ENCODE results near the gene TNFAIP3.
"Not testable (repeated sequence)": the region's sequence is repeated elsewhere in the genome, so short reads cannot be mapped to it uniquely, and the experiment has no call there.

Gene TNFAIP3

GRCh38 chr6:137894378-137894777 is 27.3 kb downstream of the TNFAIP3 start:
- H3K9me3 ChIP-seq (ENCODE audit: control extremely low read depth in 1 of 5, control insufficient read depth in 4 of 5, insufficient read depth in 2 of 5, low read depth in 1 of 5, low read length in 4 of 5); DNase-seq; POLR2A ChIA-PET; H3K36me3 ChIP-seq (ENCODE audit: control insufficient read depth in 4 of 4, insufficient read depth in 4 of 4, low read length in 3 of 4); H3K27me3 ChIP-seq (replicated peaks in 2 of 5; ENCODE audit: control insufficient read depth in 4 of 5, insufficient read depth in 5 of 5, low read length in 4 of 5); H3K27ac ChIP-seq (ENCODE audit: insufficient read depth in 1 of 2, low read depth in 1 of 2, low read length in 2 of 2, poor library complexity in 1 of 2, severe bottlenecking in 2 of 2); H3K4me3 ChIP-seq (ENCODE audit: control insufficient read depth in 1 of 7, extremely low read depth in 1 of 7, insufficient read depth in 4 of 7, low read depth in 2 of 7, low read length in 6 of 7); H3K4me1 ChIP-seq (ENCODE audit: control extremely low read depth in 1 of 4, control insufficient read depth in 4 of 4, insufficient read depth in 4 of 4, low read length in 3 of 4): not testable (repeated sequence)
- CTCF ChIA-PET = interaction anchor here (1.4 kb wide), 1 partner anchor 45 kb away, joined by 3 read pairs; no protein-coding TSS in a partner anchor
- WGBS (ENCODE audit: insufficient coverage) = 98% methylated on average over 4 of the region's 8 CpGs

GRCh38 chr6:137894779-137895385 is 27.8 kb downstream of the TNFAIP3 start:
- WGBS (ENCODE audit: insufficient coverage) = 96% methylated on average over 3 of the region's 4 CpGs

GRCh38 chr6:137896647-137897046 is 29.6 kb downstream of the TNFAIP3 start:
- Histone ChIP-seq H3K27me3 (replicated peaks in 2 of 5; ENCODE audit: control insufficient read depth in 4 of 5, insufficient read depth in 5 of 5, low read length in 4 of 5) (no peaks in the 10 kb centered on the region), H3K4me3 (ENCODE audit: control insufficient read depth in 1 of 7, extremely low read depth in 1 of 7, insufficient read depth in 4 of 7, low read depth in 2 of 7, low read length in 6 of 7) (no peak overlapping the region), H3K9me3 (ENCODE audit: control extremely low read depth in 1 of 5, control insufficient read depth in 4 of 5, insufficient read depth in 2 of 5, low read depth in 1 of 5, low read length in 4 of 5) (no peaks in the 10 kb centered on the region), H3K27ac (ENCODE audit: insufficient read depth in 1 of 2, low read depth in 1 of 2, low read length in 2 of 2, poor library complexity in 1 of 2, severe bottlenecking in 2 of 2) (no peak overlapping the region), H3K4me1 (ENCODE audit: control extremely low read depth in 1 of 4, control insufficient read depth in 4 of 4, insufficient read depth in 4 of 4, low read length in 3 of 4) (no peaks in the 10 kb centered on the region), H3K36me3 (ENCODE audit: control insufficient read depth in 4 of 4, insufficient read depth in 4 of 4, low read length in 3 of 4) (no peaks in the 10 kb centered on the region)
- WGBS (ENCODE audit: insufficient coverage) = no CpG with 5 or more reads among the region's 3 CpGs
- CTCF ChIA-PET = no interaction called here
- POLR2A ChIA-PET = no interaction called here
- DNase-seq = no peak

More at GRCh38 chr6:137894779-137895385, 27.8 kb downstream of the TNFAIP3 start:
- Histone ChIP-seq H3K27ac (ENCODE audit: insufficient read depth in 1 of 2, low read depth in 1 of 2, low read length in 2 of 2, poor library complexity in 1 of 2, severe bottlenecking in 2 of 2) (no peak overlapping the region), H3K36me3 (ENCODE audit: control insufficient read depth in 4 of 4, insufficient read depth in 4 of 4, low read length in 3 of 4) (no peaks in the 10 kb centered on the region), H3K27me3 (replicated peaks in 2 of 5; ENCODE audit: control insufficient read depth in 4 of 5, insufficient read depth in 5 of 5, low read length in 4 of 5) (no peaks in the 10 kb centered on the region), H3K4me1 (ENCODE audit: control extremely low read depth in 1 of 4, control insufficient read depth in 4 of 4, insufficient read depth in 4 of 4, low read length in 3 of 4) (no peaks in the 10 kb centered on the region), H3K4me3 (ENCODE audit: control insufficient read depth in 1 of 7, extremely low read depth in 1 of 7, insufficient read depth in 4 of 7, low read depth in 2 of 7, low read length in 6 of 7) (no peak overlapping the region), H3K9me3 (ENCODE audit: control extremely low read depth in 1 of 5, control insufficient read depth in 4 of 5, insufficient read depth in 2 of 5, low read depth in 1 of 5, low read length in 4 of 5) (no peaks in the 10 kb centered on the region)
- DNase-seq = no peak
- ChIA-PET POLR2A (no interaction called here), CTCF (interaction anchor here (0.6 to 1.4 kb wide), 2 partner anchors 44 to 179 kb away, joined by 3 read pairs; no protein-coding TSS in a partner anchor)

GRCh38 chr6:137900815-137901214 is 33.8 kb downstream of the TNFAIP3 start:
- H3K4me3 ChIP-seq (ENCODE audit: control insufficient read depth in 1 of 7, extremely low read depth in 1 of 7, insufficient read depth in 4 of 7, low read depth in 2 of 7, low read length in 6 of 7) = no peak overlapping the region
- no CpG with 5 or more reads among the region's 2 CpGs for WGBS (ENCODE audit: insufficient coverage)

GRCh38 chr6:137901454-137901853 is 34.4 kb downstream of the TNFAIP3 start:
- no peak overlapping the region for H3K27ac ChIP-seq (ENCODE audit: insufficient read depth in 1 of 2, low read depth in 1 of 2, low read length in 2 of 2, poor library complexity in 1 of 2, severe bottlenecking in 2 of 2)
- H3K36me3 ChIP-seq (ENCODE audit: control insufficient read depth in 4 of 4, insufficient read depth in 4 of 4, low read length in 3 of 4) = no peaks in the 10 kb centered on the region
- H3K27me3 ChIP-seq (replicated peaks in 2 of 5; ENCODE audit: control insufficient read depth in 4 of 5, insufficient read depth in 5 of 5, low read length in 4 of 5) = no peaks in the 10 kb centered on the region
- ChIA-PET POLR2A (no interaction called here), CTCF (interaction anchor here (0.5 to 4.9 kb wide), 10 partner anchors 9 to 232 kb away, joined by 3 to 15 read pairs (median 3); no protein-coding TSS in a partner anchor)
- peaks cover 0 to 15% (median 9%) of the 10 kb centered on the region in 4 experiments for H3K4me1 ChIP-seq (ENCODE audit: control extremely low read depth in 1 of 4, control insufficient read depth in 4 of 4, insufficient read depth in 4 of 4, low read length in 3 of 4)
- no peaks in the 10 kb centered on the region for H3K9me3 ChIP-seq (ENCODE audit: control extremely low read depth in 1 of 5, control insufficient read depth in 4 of 5, insufficient read depth in 2 of 5, low read depth in 1 of 5, low read length in 4 of 5)
- no peak for DNase-seq
- no peak overlapping the region for H3K4me3 ChIP-seq (ENCODE audit: control insufficient read depth in 1 of 7, extremely low read depth in 1 of 7, insufficient read depth in 4 of 7, low read depth in 2 of 7, low read length in 6 of 7)
- WGBS (ENCODE audit: insufficient coverage) = no CpG with 5 or more reads among the region's 1 CpG

More at GRCh38 chr6:137900815-137901214, 33.8 kb downstream of the TNFAIP3 start:
- Histone ChIP-seq H3K4me1 (ENCODE audit: control extremely low read depth in 1 of 4, control insufficient read depth in 4 of 4, insufficient read depth in 4 of 4, low read length in 3 of 4) (peaks cover 0 to 15% (median 9%) of the 10 kb centered on the region in 4 experiments), H3K9me3 (ENCODE audit: control extremely low read depth in 1 of 5, control insufficient read depth in 4 of 5, insufficient read depth in 2 of 5, low read depth in 1 of 5, low read length in 4 of 5) (no peaks in the 10 kb centered on the region), H3K36me3 (ENCODE audit: control insufficient read depth in 4 of 4, insufficient read depth in 4 of 4, low read length in 3 of 4) (no peaks in the 10 kb centered on the region), H3K27ac (ENCODE audit: insufficient read depth in 1 of 2, low read depth in 1 of 2, low read length in 2 of 2, poor library complexity in 1 of 2, severe bottlenecking in 2 of 2) (no peak overlapping the region), H3K27me3 (replicated peaks in 2 of 5; ENCODE audit: control insufficient read depth in 4 of 5, insufficient read depth in 5 of 5, low read length in 4 of 5) (no peaks in the 10 kb centered on the region)
- ChIA-PET CTCF (interaction anchor here (4.9 kb wide), 1 partner anchor 13 kb away, joined by 15 read pairs; no protein-coding TSS in a partner anchor), POLR2A (no interaction called here)
- no peak for DNase-seq

GRCh38 chr6:137902699-137903098 is 35.6 kb downstream of the TNFAIP3 start:
- no peak overlapping the region for H3K27ac ChIP-seq (ENCODE audit: insufficient read depth in 1 of 2, low read depth in 1 of 2, low read length in 2 of 2, poor library complexity in 1 of 2, severe bottlenecking in 2 of 2)
- WGBS (ENCODE audit: insufficient coverage) = no CpG with 5 or more reads among the region's 1 CpG
- DNase-seq = no peak
- H3K9me3 ChIP-seq (ENCODE audit: control extremely low read depth in 1 of 5, control insufficient read depth in 4 of 5, insufficient read depth in 2 of 5, low read depth in 1 of 5, low read length in 4 of 5) = no peaks in the 10 kb centered on the region
- H3K36me3 ChIP-seq (ENCODE audit: control insufficient read depth in 4 of 4, insufficient read depth in 4 of 4, low read length in 3 of 4) = no peaks in the 10 kb centered on the region
- no peaks in the 10 kb centered on the region for H3K27me3 ChIP-seq (replicated peaks in 2 of 5; ENCODE audit: control insufficient read depth in 4 of 5, insufficient read depth in 5 of 5, low read length in 4 of 5)
- H3K4me3 ChIP-seq (ENCODE audit: control insufficient read depth in 1 of 7, extremely low read depth in 1 of 7, insufficient read depth in 4 of 7, low read depth in 2 of 7, low read length in 6 of 7) = no peak overlapping the region
- peaks cover 0 to 18% (median 10%) of the 10 kb centered on the region in 4 experiments for H3K4me1 ChIP-seq (ENCODE audit: control extremely low read depth in 1 of 4, control insufficient read depth in 4 of 4, insufficient read depth in 4 of 4, low read length in 3 of 4)
- CTCF ChIA-PET = interaction anchor here (0.6 to 1.3 kb wide), 3 partner anchors 12 to 42 kb away, joined by 3 to 4 read pairs (median 3); no protein-coding TSS in a partner anchor
- POLR2A ChIA-PET = no interaction called here

- 92% methylated on average over 2 of the region's 7 CpGs for WGBS (ENCODE audit: insufficient coverage)
- ChIA-PET CTCF (no interaction called here), POLR2A (no interaction called here)
- peak overlapping the region in 1 of 7 experiments; percentile 9 for H3K4me3 ChIP-seq (ENCODE audit: control insufficient read depth in 1 of 7, extremely low read depth in 1 of 7, insufficient read depth in 4 of 7, low read depth in 2 of 7, low read length in 6 of 7)
- H3K27ac ChIP-seq (ENCODE audit: insufficient read depth in 1 of 2, low read depth in 1 of 2, low read length in 2 of 2, poor library complexity in 1 of 2, severe bottlenecking in 2 of 2) = no peak overlapping the region
- DNase-seq = no peak
- no peaks in the 10 kb centered on the region for H3K27me3 ChIP-seq (replicated peaks in 2 of 5; ENCODE audit: control insufficient read depth in 4 of 5, insufficient read depth in 5 of 5, low read length in 4 of 5)
- peaks cover 0 to 18% (median 11%) of the 10 kb centered on the region in 4 experiments for H3K4me1 ChIP-seq (ENCODE audit: control extremely low read depth in 1 of 4, control insufficient read depth in 4 of 4, insufficient read depth in 4 of 4, low read length in 3 of 4)
- no peaks in the 10 kb centered on the region for H3K36me3 ChIP-seq (ENCODE audit: control insufficient read depth in 4 of 4, insufficient read depth in 4 of 4, low read length in 3 of 4)
- H3K9me3 ChIP-seq (ENCODE audit: control extremely low read depth in 1 of 5, control insufficient read depth in 4 of 5, insufficient read depth in 2 of 5, low read depth in 1 of 5, low read length in 4 of 5) = no peaks in the 10 kb centered on the region
Observed at GRCh38 chr6:137903274-137903932, 36.3 kb downstream of the TNFAIP3 start.

Measured in common myeloid progenitor, CD34-positive (primary cell).